H9 (cell line): Measurements from ENCODE around the gene DIP2C. TPM values are rescaled to one million over a fixed set of nuclear protein-coding genes. Genes with fewer than 3 reads are reported as not detected.

Experiments used
- DNase-seq: peaks from one replicate; pipeline ENCODE4 v3.0.0-alpha.2; 2017
- H2AFZ ChIP-seq: one replicate; pipeline ENCODE4 v1.6.1; 2013; ENCODE audit warnings: mild to moderate bottlenecking, low read length, control low read depth, moderate library complexity
- H2AK5ac ChIP-seq: 2 replicates; pipeline ENCODE4 v1.6.1; 2013; ENCODE audit warnings: low read length, control low read depth, mixed read lengths; ENCODE audit not compliant: insufficient read length
- H2BK120ac ChIP-seq: one replicate; pipeline ENCODE4 v1.6.1; 2013; ENCODE audit warnings: low read depth, mild to moderate bottlenecking, low read length, control low read depth, inconsistent platforms; ENCODE audit not compliant: poor library complexity, severe bottlenecking
- H2BK12ac ChIP-seq: 2 replicates; pipeline ENCODE4 v1.6.1; 2013; ENCODE audit warnings: low read length, control low read depth, mixed read lengths, low read depth; ENCODE audit not compliant: insufficient read length
- H2BK15ac ChIP-seq: 2 replicates; pipeline ENCODE4 v1.6.1; 2013; ENCODE audit warnings: low read depth, low read length, control low read depth
- H2BK20ac ChIP-seq: one replicate; pipeline ENCODE4 v1.6.1; 2013; ENCODE audit warnings: low read depth, mild to moderate bottlenecking, low read length, control low read depth, inconsistent platforms; ENCODE audit not compliant: poor library complexity, severe bottlenecking
- H2BK5ac ChIP-seq: 2 replicates; pipeline ENCODE4 v1.6.1; 2013; ENCODE audit warnings: low read length, control low read depth, mixed read lengths; ENCODE audit not compliant: insufficient read length
- H3K14ac ChIP-seq: 2 replicates; pipeline ENCODE4 v1.6.1; 2013; ENCODE audit warnings: low read length, control low read depth; ENCODE audit not compliant: insufficient read depth
- H3K18ac ChIP-seq: 2 replicates; pipeline ENCODE4 v1.6.1; 2013; ENCODE audit warnings: low read depth, mild to moderate bottlenecking, mixed read lengths, low read length, control low read depth; ENCODE audit not compliant: insufficient read length
- H3K23ac ChIP-seq: 2 replicates; pipeline ENCODE4 v1.6.1; 2013; ENCODE audit warnings: low read length, control low read depth, mixed read lengths, low read depth; ENCODE audit not compliant: insufficient read length
- H3K23me2 ChIP-seq: 2 replicates; pipeline ENCODE4 v1.6.1; 2013; ENCODE audit warnings: low read depth, mild to moderate bottlenecking, mixed read lengths, low read length, control low read depth; ENCODE audit not compliant: insufficient read length, poor library complexity, severe bottlenecking
- H3K27ac ChIP-seq: 2 replicates; pipeline ENCODE4 v1.5.1; 2013; ENCODE audit warnings: low read length, control low read depth, mixed read lengths, low read depth; ENCODE audit not compliant: insufficient read length
- H3K27me3 ChIP-seq: 2 replicates; pipeline ENCODE4 v1.6.1; 2013; ENCODE audit warnings: low read length, control low read depth, inconsistent platforms; ENCODE audit not compliant: insufficient read depth
- H3K4ac ChIP-seq: 2 replicates; pipeline ENCODE4 v1.6.1; 2013; ENCODE audit warnings: low read depth, mild to moderate bottlenecking, control low read depth, inconsistent platforms, low read length, moderate library complexity
- H3K4me1 ChIP-seq: 2 replicates; pipeline ENCODE4 v1.6.1; 2013; ENCODE audit warnings: low read length, control low read depth, inconsistent platforms; ENCODE audit not compliant: insufficient read depth
- H3K4me2 ChIP-seq: 2 replicates; pipeline ENCODE4 v1.6.1; 2013; ENCODE audit warnings: low read length, control low read depth, mixed read lengths; ENCODE audit not compliant: insufficient read length, insufficient read depth
- H3K56ac ChIP-seq: 2 replicates; pipeline ENCODE4 v1.6.1; 2013; ENCODE audit warnings: low read depth, mild to moderate bottlenecking, mixed read lengths, low read length, control low read depth; ENCODE audit not compliant: insufficient read length
- H3K79me1 ChIP-seq: 2 replicates; pipeline ENCODE4 v1.6.1; 2013; ENCODE audit warnings: low read depth, mild to moderate bottlenecking, moderate library complexity, low read length, control low read depth, inconsistent platforms; ENCODE audit not compliant: insufficient read depth, poor library complexity, severe bottlenecking
- H3K79me2 ChIP-seq: 2 replicates; pipeline ENCODE4 v1.6.1; 2013; ENCODE audit warnings: low read length, control low read depth, inconsistent platforms; ENCODE audit not compliant: insufficient read depth
- H3K9ac ChIP-seq: 2 replicates; pipeline ENCODE4 v1.6.1; 2013; ENCODE audit warnings: low read length, control low read depth, mixed read lengths; ENCODE audit not compliant: insufficient read length; ENCODE audit errors: extremely low read depth
- H3K9me3 ChIP-seq: one replicate; pipeline ENCODE4 v1.6.1; 2013; ENCODE audit warnings: low read depth, low read length, inconsistent platforms; ENCODE audit not compliant: control insufficient read depth
- H3T11ph ChIP-seq: one replicate; pipeline ENCODE4 v1.6.1; 2013; ENCODE audit warnings: mild to moderate bottlenecking, low read length, control low read depth, inconsistent platforms
- H4K20me1 ChIP-seq: one replicate; pipeline ENCODE4 v1.6.1; 2013; ENCODE audit not compliant: control insufficient read depth, insufficient read length, insufficient read depth
- H4K5ac ChIP-seq: 2 replicates; pipeline ENCODE4 v1.6.1; 2013; ENCODE audit warnings: low read depth, mild to moderate bottlenecking, mixed read lengths, low read length, control low read depth; ENCODE audit not compliant: insufficient read length
- H4K8ac ChIP-seq: replicated peaks from 2 replicates; pipeline ENCODE4 v1.6.1; 2013; ENCODE audit warnings: low read length, control low read depth, mixed read lengths, low read depth; ENCODE audit not compliant: insufficient read length
- H4K91ac ChIP-seq: 2 replicates; pipeline ENCODE4 v1.6.1; 2013; ENCODE audit warnings: low read depth, mild to moderate bottlenecking, moderate library complexity, mixed read lengths, low read length, control low read depth; ENCODE audit not compliant: insufficient read length
- H3K27ac Mint-ChIP-seq, 3 experiments: 2 replicates in 2 of 3; 3 replicates in 1 of 3; pipeline ENCODE4 v1.8.0; 2020 to 2021; ENCODE audit warnings: mixed read lengths in 3 of 3, mild to moderate bottlenecking in 1 of 3, moderate library complexity in 1 of 3
- H3K27me3 Mint-ChIP-seq: 2 replicates; pipeline ENCODE4 v1.8.0; 2021; ENCODE audit warnings: low read depth, mild to moderate bottlenecking, moderate library complexity, mixed read lengths
- H3K36me3 Mint-ChIP-seq, 3 experiments: 2 replicates in 2 of 3; 3 replicates in 1 of 3; pipeline ENCODE4 v1.8.0; 2020 to 2021; ENCODE audit warnings: low read depth in 3 of 3, mixed read lengths in 3 of 3; ENCODE audit not compliant: insufficient read depth in 1 of 3
- H3K4me1 Mint-ChIP-seq, 2 experiments: 2 replicates each; pipeline ENCODE4 v1.8.0; 2020; ENCODE audit warnings: mixed read lengths in 2 of 2
- H3K4me3 Mint-ChIP-seq, 2 experiments: 2 replicates in 1 of 2; 3 replicates in 1 of 2; pipeline ENCODE4 v1.8.0; 2020 to 2021; ENCODE audit warnings: mild to moderate bottlenecking in 2 of 2, mixed read lengths in 2 of 2, moderate library complexity in 1 of 2
- H3K9me3 Mint-ChIP-seq, 2 experiments: 2 replicates in 1 of 2; 3 replicates in 1 of 2; pipeline ENCODE4 v1.8.0; 2020; ENCODE audit warnings: mild to moderate bottlenecking in 2 of 2, mixed read lengths in 2 of 2, moderate library complexity in 1 of 2
- WGBS: extraction: QIAGEN DNeasy Blood & Tissue Kit; methylation state at CpG from one replicate; pipeline ENCODE4 v1.1.7; 2013; ENCODE audit warnings: missing lambda C conversion rate, low lambda C conversion rate, mixed read lengths; ENCODE audit not compliant: insufficient read length; ENCODE audit errors: extremely low coverage; 5-methylcytosine and 5-hydroxymethylcytosine counted together
- total RNA-seq: library from RNA; stranded (reverse); gene quantifications from 2 replicates; pipeline ENCODE4 v1.2.1, GENCODE V29; 2021
- TF ChIP-seq, protein P1 (sequence below): fragments of 200-600 bp; sonication (generic); conservative IDR thresholded peaks from 3 replicates; pipeline ENCODE4 v1.8.0; 2021; ENCODE audit warnings: antibody characterized with exemption, mild to moderate bottlenecking

Gene DIP2C
- total RNA-seq, 1 experiment from 2014 or later = 7.9 TPM

GRCh38 chr10:531541-531940 is 157.9 kb downstream of the DIP2C start:
- H3K56ac ChIP-seq = no peak overlapping the region
- no peak overlapping the region for H3K23ac ChIP-seq
- Mint-ChIP-seq H3K9me3 (no peaks in the 10 kb centered on the region), H3K36me3 (no peaks in the 10 kb centered on the region), H3K4me3 (no peak overlapping the region), H3K27ac (no peak overlapping the region), H3K27me3 (no peaks in the 10 kb centered on the region), H3K4me1 (peaks cover 13 to 14% of the 10 kb centered on the region in 2 experiments)
- H3T11ph ChIP-seq = no peak overlapping the region
- H2BK15ac ChIP-seq = no peak overlapping the region
- no peak overlapping the region for H4K5ac ChIP-seq
- no peaks in the 10 kb centered on the region for H3K79me1 ChIP-seq
- H3K18ac ChIP-seq = no peak overlapping the region
- no peak for DNase-seq
- H4K91ac ChIP-seq = no peak overlapping the region
- H3K4me1 ChIP-seq = no peaks in the 10 kb centered on the region
- H3K79me2 ChIP-seq = no peaks in the 10 kb centered on the region; the same call in 1 of the 2 replicates
- no peak overlapping the region for H2AK5ac ChIP-seq
- no peak overlapping the region for H2BK120ac ChIP-seq
- no peak overlapping the region for H2BK12ac ChIP-seq
- TF ChIP-seq, protein P1, sequence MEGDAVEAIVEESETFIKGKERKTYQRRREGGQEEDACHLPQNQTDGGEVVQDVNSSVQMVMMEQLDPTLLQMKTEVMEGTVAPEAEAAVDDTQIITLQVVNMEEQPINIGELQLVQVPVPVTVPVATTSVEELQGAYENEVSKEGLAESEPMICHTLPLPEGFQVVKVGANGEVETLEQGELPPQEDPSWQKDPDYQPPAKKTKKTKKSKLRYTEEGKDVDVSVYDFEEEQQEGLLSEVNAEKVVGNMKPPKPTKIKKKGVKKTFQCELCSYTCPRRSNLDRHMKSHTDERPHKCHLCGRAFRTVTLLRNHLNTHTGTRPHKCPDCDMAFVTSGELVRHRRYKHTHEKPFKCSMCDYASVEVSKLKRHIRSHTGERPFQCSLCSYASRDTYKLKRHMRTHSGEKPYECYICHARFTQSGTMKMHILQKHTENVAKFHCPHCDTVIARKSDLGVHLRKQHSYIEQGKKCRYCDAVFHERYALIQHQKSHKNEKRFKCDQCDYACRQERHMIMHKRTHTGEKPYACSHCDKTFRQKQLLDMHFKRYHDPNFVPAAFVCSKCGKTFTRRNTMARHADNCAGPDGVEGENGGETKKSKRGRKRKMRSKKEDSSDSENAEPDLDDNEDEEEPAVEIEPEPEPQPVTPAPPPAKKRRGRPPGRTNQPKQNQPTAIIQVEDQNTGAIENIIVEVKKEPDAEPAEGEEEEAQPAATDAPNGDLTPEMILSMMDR = no peak
- H3K14ac ChIP-seq = no peak overlapping the region
- H3K9me3 ChIP-seq = no peaks in the 10 kb centered on the region
- no peak overlapping the region for H3K9ac ChIP-seq
- H3K23me2 ChIP-seq = no peaks in the 10 kb centered on the region
- H2BK20ac ChIP-seq = no peak overlapping the region
- H3K4me2 ChIP-seq = no peak overlapping the region
- no peaks in the 10 kb centered on the region for H4K20me1 ChIP-seq
- H3K4ac ChIP-seq = no peak overlapping the region
- no peak overlapping the region for H2BK5ac ChIP-seq
- H2AFZ ChIP-seq = no peak overlapping the region
- no CpG with 5 or more reads among the region's 18 CpGs for WGBS
- H3K27ac ChIP-seq = no peak overlapping the region
- H4K8ac ChIP-seq = no peak overlapping the region
- H3K27me3 ChIP-seq = no peaks in the 10 kb centered on the region
